ENCODE results near the gene NAPA. TPM values are rescaled to one million over a fixed set of nuclear protein-coding genes. Genes with fewer than 3 reads are reported as not detected.

Gene NAPA
- polyA plus RNA-seq, 3 donors, result 77.5 to 135 (median 111) TPM

DNA sequence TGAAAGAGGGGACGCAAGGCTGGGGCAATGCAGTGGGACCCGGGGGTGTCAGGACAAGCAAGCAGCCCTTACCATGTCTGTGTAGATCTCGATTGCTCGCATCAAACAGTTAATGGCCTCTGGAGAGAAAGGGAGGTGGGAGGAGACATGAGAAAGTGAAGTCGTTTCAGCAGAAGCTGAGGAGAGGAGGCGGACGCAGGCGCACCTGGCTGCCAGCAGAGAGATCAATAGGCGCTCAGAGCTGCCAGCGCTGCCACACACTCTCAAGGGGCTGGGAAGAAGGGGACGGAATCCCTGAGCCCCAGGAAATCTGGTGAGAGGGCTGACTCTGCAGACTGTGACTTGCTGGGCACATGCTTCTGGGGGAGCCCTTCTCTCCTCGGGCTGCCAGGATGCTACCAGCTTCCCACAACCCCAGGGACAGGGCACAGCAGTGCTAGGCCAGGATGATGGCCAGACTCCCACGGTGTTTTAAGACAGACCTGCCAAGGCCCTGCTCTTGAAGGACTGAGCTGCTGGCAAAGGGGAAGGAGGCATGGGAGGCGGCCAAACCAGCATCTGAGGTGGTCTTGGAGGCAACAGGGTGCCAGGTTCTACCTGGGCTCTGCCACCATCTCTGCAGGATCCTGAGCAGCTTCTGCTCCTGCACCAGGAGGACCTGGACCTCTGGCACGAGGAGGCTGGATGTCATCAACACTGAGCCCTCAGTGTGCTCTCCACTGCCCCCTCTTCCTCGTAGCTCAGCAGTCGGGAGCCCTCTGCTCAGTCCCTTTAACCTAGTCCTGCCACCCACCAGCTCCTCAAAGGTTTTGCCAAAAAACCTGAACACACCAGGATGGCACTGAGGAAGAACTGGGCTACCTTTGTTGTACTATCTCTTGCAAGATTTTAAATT lies 19.1 kb downstream of the NAPA start:
- TF ChIP-seq, protein P1, sequence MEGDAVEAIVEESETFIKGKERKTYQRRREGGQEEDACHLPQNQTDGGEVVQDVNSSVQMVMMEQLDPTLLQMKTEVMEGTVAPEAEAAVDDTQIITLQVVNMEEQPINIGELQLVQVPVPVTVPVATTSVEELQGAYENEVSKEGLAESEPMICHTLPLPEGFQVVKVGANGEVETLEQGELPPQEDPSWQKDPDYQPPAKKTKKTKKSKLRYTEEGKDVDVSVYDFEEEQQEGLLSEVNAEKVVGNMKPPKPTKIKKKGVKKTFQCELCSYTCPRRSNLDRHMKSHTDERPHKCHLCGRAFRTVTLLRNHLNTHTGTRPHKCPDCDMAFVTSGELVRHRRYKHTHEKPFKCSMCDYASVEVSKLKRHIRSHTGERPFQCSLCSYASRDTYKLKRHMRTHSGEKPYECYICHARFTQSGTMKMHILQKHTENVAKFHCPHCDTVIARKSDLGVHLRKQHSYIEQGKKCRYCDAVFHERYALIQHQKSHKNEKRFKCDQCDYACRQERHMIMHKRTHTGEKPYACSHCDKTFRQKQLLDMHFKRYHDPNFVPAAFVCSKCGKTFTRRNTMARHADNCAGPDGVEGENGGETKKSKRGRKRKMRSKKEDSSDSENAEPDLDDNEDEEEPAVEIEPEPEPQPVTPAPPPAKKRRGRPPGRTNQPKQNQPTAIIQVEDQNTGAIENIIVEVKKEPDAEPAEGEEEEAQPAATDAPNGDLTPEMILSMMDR (IDR thresholded peaks at IDR 0.05), result no peak
- H3K27ac ChIP-seq (ENCODE audit: low read depth in 1 of 2, low read length in 2 of 2), result no peak overlapping the region
- no peaks in the 10 kb centered on the region for H3K4me1 ChIP-seq (ENCODE audit: control insufficient read depth in 1 of 2, insufficient read depth in 2 of 2, low read length in 2 of 2)
- H3K4me2 ChIP-seq (replicated peaks; ENCODE audit: extremely low read depth, low read length, poor library complexity, severe bottlenecking), result no peak overlapping the region
- Mint-ChIP-seq H3K9me3 (no peaks in the 10 kb centered on the region), H3K36me3 (peaks cover 70 to 93% of the 10 kb centered on the region in 2 donors), H3K27me3 (ENCODE audit: low read depth in 3 of 3) (peaks cover 0 to 2% (median 2%) of the 10 kb centered on the region in 3 donors), H3K4me3 (no peak overlapping the region), H3K27ac (no peak overlapping the region), H3K4me1 (no peaks in the 10 kb centered on the region)
- WGBS (ENCODE audit: insufficient coverage), result 77% methylated on average over 13 of the region's 17 CpGs
- H3K4me3 ChIP-seq (replicated peaks in 1 of 3; ENCODE audit: low read depth in 2 of 3, low read length in 3 of 3), result no peak overlapping the region
- no peak for DNase-seq
- no peak overlapping the region for H2AFZ ChIP-seq (ENCODE audit: insufficient read depth, low read depth, low read length, poor library complexity, severe bottlenecking)
- intact Hi-C loops (cut with micrococcal nuclease), result no loop called here
- peaks cover 90 to 100% of the 10 kb centered on the region in 2 donors for H3K36me3 ChIP-seq (replicated peaks in 1 of 2; ENCODE audit: control insufficient read depth in 1 of 2, insufficient read depth in 2 of 2, low read length in 2 of 2)
- no peak overlapping the region for H3K9ac ChIP-seq (ENCODE audit: insufficient read depth, low read length, poor library complexity, severe bottlenecking)
- no peaks in the 10 kb centered on the region for H3K27me3 ChIP-seq (ENCODE audit: control insufficient read depth in 2 of 2, insufficient read depth in 2 of 2, low read length in 2 of 2)
- H3K79me2 ChIP-seq (ENCODE audit: insufficient read depth, low read length), result peaks cover 3% of the 10 kb centered on the region
- H3K9me3 ChIP-seq (replicated peaks in 1 of 2; ENCODE audit: control insufficient read depth in 1 of 2, insufficient read depth in 1 of 2, low read length in 2 of 2), result no peaks in the 10 kb centered on the region
- H4K20me1 ChIP-seq (ENCODE audit: insufficient read depth, low read length), result peaks cover 88% of the 10 kb centered on the region

- H3K4me2 ChIP-seq (replicated peaks; ENCODE audit: extremely low read depth, low read length, poor library complexity, severe bottlenecking), result no peak overlapping the region
- no peak overlapping the region for H3K9ac ChIP-seq (ENCODE audit: insufficient read depth, low read length, poor library complexity, severe bottlenecking)
- no peak for DNase-seq
- intact Hi-C loops (cut with micrococcal nuclease), result no loop called here
- 14% methylated on average over 6 of the region's 9 CpGs for WGBS (ENCODE audit: insufficient coverage)
- no peaks in the 10 kb centered on the region for H3K4me1 ChIP-seq (ENCODE audit: control insufficient read depth in 1 of 2, insufficient read depth in 2 of 2, low read length in 2 of 2)
- Mint-ChIP-seq H3K9me3 (no peaks in the 10 kb centered on the region), H3K4me3 (no peak overlapping the region), H3K4me1 (no peaks in the 10 kb centered on the region), H3K27ac (peak overlapping the region in 1 of 7 donors; percentile 18), H3K27me3 (ENCODE audit: low read depth in 3 of 3) (peaks cover 0 to 2% (median 2%) of the 10 kb centered on the region in 3 donors), H3K36me3 (peaks cover 70 to 93% of the 10 kb centered on the region in 2 donors)
- no peaks in the 10 kb centered on the region for H3K27me3 ChIP-seq (ENCODE audit: control insufficient read depth in 2 of 2, insufficient read depth in 2 of 2, low read length in 2 of 2)
- H4K20me1 ChIP-seq (ENCODE audit: insufficient read depth, low read length), result peaks cover 78% of the 10 kb centered on the region
- H3K79me2 ChIP-seq (ENCODE audit: insufficient read depth, low read length), result no peaks in the 10 kb centered on the region
- H3K4me3 ChIP-seq (replicated peaks in 1 of 3; ENCODE audit: low read depth in 2 of 3, low read length in 3 of 3), result no peak overlapping the region
- peaks cover 90 to 100% of the 10 kb centered on the region in 2 donors for H3K36me3 ChIP-seq (replicated peaks in 1 of 2; ENCODE audit: control insufficient read depth in 1 of 2, insufficient read depth in 2 of 2, low read length in 2 of 2)
- H2AFZ ChIP-seq (ENCODE audit: insufficient read depth, low read depth, low read length, poor library complexity, severe bottlenecking), result no peak overlapping the region
- H3K9me3 ChIP-seq (replicated peaks in 1 of 2; ENCODE audit: control insufficient read depth in 1 of 2, insufficient read depth in 1 of 2, low read length in 2 of 2), result no peaks in the 10 kb centered on the region
- TF ChIP-seq, protein P1 (IDR thresholded peaks at IDR 0.05), result no peak
- no peak overlapping the region for H3K27ac ChIP-seq (ENCODE audit: low read depth in 1 of 2, low read length in 2 of 2)
Observed at GRCh38 chr19:47494729-47495128, 20.1 kb downstream of the NAPA start.

Measured in CD14-positive monocyte (primary cell).